HG03103 (cell line): Measurements from ENCODE around the gene RAG2.

ENCODE experiments used
- ATAC-seq: cut with Tn5 transposase; IDR thresholded peaks from one replicate; pipeline ENCODE4 v1.9.1; 2021; ENCODE audit warnings: low read depth; ENCODE audit not compliant: unreplicated experiment

Gene RAG2

GRCh38 chr11:36601155-36601554, 3.1 kb upstream of the RAG2 start:
- ATAC-seq, result no peak

DNA sequence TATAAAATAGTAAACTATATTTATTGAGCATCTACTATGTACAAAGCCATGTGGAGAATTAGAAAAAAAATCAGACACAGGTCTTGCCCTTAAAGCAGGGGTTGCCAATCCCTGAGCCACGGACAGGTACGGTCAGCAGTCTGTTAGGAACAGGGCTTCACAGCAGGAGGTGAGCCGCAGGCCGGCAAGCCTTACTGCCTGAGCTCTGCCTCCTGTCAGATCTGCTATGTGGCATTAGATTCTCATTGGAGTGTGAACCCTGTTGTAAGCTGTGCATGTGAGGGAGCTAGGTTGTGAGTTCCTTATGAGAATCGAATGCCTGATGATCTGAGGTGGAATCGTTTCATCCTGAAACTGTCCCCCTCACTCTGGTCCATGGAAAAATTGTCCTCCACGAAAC, 2.1 kb upstream of the RAG2 start:
- ATAC-seq, result no peak

GRCh38 chr11:36596880-36597279, 1.2 kb downstream of the RAG2 start:
- ATAC-seq, result no peak

- ATAC-seq, result peak; percentile 93
Observed at GRCh38 chr11:36594316-36594989, 3.6 kb downstream of the RAG2 start, which contains the start of gene IFTAP. Gene IFTAP, plus strand, starts transcription at chr11:36594502. Its CDS starts 15,602 bp downstream, at chr11:36610104.

- ATAC-seq, result no peak
Observed at GRCh38 chr11:36591433-36591832, 6.6 kb downstream of the RAG2 start.

DNA sequence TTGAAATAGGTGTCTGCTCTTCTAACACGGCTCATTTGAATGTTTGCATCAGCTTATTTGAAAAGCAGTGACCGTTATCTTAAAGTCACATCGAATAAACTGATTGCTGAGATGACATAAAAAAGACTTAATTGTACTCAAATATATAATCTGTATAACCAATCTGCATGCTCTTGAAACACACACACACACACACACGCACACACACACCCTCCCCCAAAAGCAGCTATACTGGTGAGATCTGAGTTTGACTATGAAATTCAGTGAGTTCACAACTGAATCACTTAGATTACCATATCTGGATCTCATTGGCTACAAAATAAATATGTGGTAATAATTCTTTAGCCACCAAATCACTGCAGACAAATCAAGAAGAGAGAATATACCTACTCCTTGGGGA, 7.5 kb downstream of the RAG2 start:
- ATAC-seq, result no peak

GRCh38 chr11:36588099-36588498, 9.9 kb downstream of the RAG2 start:
- ATAC-seq, result no peak

- no peak for ATAC-seq
Observed at GRCh38 chr11:36586543-36586942, 11.5 kb downstream of the RAG2 start.

GRCh38 chr11:36583667-36584066, 14.4 kb downstream of the RAG2 start:
- no peak for ATAC-seq

DNA sequence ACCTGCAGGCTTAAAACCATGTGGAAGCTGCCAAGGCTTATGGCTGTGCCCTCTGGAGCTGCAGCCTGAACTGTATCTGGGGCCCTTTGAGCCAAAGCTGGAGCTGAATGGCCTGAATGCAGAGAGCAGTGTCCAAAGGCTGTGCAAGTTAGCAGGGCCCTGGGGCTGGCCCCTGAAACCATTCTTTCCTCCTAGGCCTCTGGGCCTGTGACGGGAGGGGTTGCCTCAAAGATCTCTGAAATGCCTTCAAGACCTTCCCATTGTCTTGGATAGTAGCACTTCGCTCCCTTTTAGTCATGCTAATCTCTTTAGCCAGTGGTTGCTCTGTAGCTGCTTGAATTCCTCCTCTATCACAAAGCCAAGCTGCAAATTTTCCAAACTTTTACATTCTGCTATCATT, 16.5 kb downstream of the RAG2 start:
- ATAC-seq, result no peak

DNA sequence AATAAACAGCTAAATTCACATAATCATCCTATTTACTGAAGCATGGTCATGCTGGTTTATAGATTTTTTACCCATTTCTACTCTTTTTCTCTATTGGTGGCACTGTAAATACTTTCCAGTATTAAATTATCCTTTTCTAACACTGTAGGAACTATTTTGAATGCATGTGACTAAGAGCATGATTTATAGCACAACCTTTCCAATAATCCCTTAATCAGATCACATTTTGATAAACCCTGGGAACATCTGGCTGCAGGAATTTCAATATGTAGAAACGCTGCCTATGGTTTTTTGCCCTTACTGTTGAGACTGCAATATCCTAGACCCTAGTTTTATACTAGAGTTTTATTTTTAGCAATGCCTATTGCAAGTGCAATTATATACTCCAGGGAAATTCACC, 19.6 kb downstream of the RAG2 start:
- ATAC-seq, result no peak

DNA sequence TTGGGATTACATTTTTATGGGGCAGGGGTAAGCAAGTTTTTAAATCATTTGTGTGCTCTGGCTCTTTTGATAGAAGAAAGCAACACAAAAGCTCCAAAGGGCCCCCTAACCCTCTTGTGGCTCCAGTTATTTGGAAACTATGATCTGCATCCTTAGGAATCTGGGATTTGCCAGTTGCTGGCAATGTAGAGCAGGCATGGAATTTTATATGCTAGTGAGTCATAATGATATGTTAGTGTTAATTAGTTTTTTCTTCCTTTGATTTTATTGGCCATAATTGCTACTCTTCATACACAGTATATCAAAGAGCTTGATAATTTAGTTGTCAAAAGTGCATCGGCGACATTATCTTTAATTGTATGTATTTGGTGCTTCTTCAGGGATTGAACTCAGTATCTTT, 20.2 kb downstream of the RAG2 start:
- ATAC-seq, result no peak

DNA sequence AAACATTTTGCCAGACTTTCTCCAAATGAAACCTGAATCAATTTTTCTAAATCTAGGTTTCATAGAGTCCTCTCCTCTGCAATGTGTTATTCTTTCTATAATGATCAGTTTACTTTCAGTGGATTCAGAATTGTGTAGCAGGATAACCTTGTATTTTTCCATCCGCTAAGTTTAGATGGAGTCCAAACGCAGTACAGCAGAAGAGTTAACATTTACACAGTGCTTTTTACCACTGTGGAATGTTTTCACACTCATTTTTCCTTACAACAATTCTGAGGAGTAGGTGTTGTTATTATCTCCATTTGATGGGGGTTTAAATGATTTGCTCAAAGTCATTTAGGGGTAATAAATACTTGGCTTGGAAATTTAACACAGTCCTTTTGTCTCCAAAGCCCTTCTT, 20.7 kb downstream of the RAG2 start:
- no peak for ATAC-seq

DNA sequence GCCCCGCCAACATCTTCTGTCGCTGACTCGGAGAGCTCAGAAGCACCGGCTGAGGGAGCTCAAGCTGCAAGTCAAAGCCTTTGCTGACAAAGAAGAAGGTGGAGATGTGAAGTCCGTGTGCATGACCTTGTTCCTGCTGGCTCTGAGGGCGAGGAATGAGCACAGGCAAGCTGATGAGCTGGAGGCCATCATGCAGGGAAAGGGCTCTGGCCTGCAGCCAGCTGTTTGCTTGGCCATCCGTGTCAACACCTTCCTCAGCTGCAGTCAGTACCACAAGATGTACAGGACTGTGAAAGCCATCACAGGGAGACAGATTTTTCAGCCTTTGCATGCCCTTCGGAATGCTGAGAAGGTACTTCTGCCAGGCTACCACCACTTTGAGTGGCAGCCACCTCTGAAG, 23.6 kb downstream of the RAG2 start:
- ATAC-seq, result no peak

- ATAC-seq, result no peak
Observed at GRCh38 chr11:36569095-36569494, 28.9 kb downstream of the RAG2 start.

DNA sequence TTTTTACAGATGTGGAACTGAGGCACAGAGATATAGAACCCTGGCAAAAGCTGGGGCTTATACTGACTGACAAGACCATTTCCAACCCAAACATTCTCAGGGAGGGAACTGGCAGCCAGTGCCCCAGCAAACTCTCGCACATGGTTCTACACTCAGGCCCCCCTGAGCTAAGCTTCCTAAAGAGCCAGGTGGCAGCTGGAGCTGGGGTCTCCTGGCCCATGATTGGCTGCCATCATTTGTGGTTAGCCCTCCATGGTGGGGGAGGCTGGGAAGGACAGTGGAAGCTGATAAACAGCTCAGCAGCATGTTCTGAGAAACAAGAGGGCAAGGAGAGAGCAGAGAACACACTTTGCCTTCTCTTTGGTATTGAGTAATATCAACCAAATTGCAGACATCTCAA, 30.3 kb downstream of the RAG2 start, which contains the start of gene RAG1:
Gene RAG1, plus strand, starts transcription at position 314 of the 400 bp plus-strand sequence. CDS start 5,298 bp downstream, outside the sequence.
- no peak for ATAC-seq

DNA sequence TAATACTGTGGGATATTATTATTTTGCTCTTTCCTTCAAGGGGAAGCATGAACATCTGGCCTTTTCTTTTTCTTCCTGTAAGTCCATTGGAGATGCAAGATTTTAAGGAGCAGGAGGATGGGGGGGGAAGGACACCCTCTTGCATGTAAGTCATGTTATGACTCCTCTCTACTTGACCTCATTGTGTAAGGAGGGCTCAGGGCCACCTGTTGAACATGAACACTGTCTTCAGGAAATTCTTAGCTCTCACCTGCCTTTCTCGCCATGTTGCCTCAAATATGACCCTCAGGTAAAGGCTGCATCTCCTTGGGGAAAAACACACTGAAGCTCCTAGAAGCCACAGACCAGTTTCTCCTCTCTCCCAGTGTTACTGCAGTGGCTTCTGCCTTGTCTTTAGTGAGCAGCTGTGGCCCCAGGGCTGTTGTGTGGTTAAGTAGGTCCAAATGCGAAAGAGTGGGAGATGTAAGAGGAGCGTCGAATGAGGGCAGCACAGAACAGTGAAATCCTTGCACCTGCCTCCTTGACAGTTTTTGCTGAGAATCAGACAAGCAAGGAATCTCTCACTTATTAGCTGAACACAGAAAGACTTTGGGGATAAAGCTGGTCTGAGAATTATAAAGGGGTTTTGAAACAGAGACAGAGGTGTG, 31.5 kb downstream of the RAG2 start:
- ATAC-seq, result no peak

- ATAC-seq, result no peak
Observed at GRCh38 chr11:36565031-36565610, 32.9 kb downstream of the RAG2 start.

GRCh38 chr11:36564376-36565030, 33.5 kb downstream of the RAG2 start:
- peak; percentile 53 for ATAC-seq

- ATAC-seq, result no peak
Observed at GRCh38 chr11:36558571-36559413, 39.2 kb downstream of the RAG2 start.
